ENCODE measurements around the gene PROX1. TPM values are rescaled to one million over a fixed set of nuclear protein-coding genes. Genes with fewer than 3 reads are reported as not detected.

The PROX1 gene
- under 1 TPM; 0.10 to 0.12 TPM for total RNA-seq

GRCh38 chr1:213987927-213988506 is at the start of gene PROX1:
TSS of gene PROX1 (plus strand) at chr1:213987973. CDS start at chr1:213996536, 8,563 bp downstream.
- H3K4me3 Mint-ChIP-seq = peak within 1 kb of the TSS; percentile 83
- H3K27me3 Mint-ChIP-seq (ENCODE audit: low read depth) = peaks cover 82% of the 10 kb centered on the region
- CTCF ChIA-PET = interaction anchor here (0.5 to 0.6 kb wide), 2 partner anchors 53 to 135 kb away, joined by 3 to 5 read pairs; no protein-coding TSS in a partner anchor
- no peaks in the 10 kb centered on the region for H3K36me3 Mint-ChIP-seq (ENCODE audit: low read depth)
- intact Hi-C loops (cut with micrococcal nuclease) = loop anchor here (2.0 to 10.0 kb wide), 10 partner anchors 31 to 1579 kb away; partner anchors contain the start of genes CENPF, KCTD3 and SMYD2
- no peak within 1 kb of the TSS for H3K27ac Mint-ChIP-seq
- H3K4me1 Mint-ChIP-seq (ENCODE audit: low read depth) = peaks cover 44% of the 10 kb centered on the region
- peak; percentile 73 for DNase-seq
- H3K9me3 Mint-ChIP-seq = no peaks in the 10 kb centered on the region

- intact Hi-C loops (cut with micrococcal nuclease) = no loop called here
- no peaks in the 10 kb centered on the region for H3K4me1 Mint-ChIP-seq (ENCODE audit: low read depth)
- CTCF ChIA-PET = no interaction called here
- H3K4me3 Mint-ChIP-seq = no peak overlapping the region
- no peak for DNase-seq
- H3K27ac Mint-ChIP-seq = no peak overlapping the region
- H3K9me3 Mint-ChIP-seq = peaks cover 4% of the 10 kb centered on the region
- H3K36me3 Mint-ChIP-seq (ENCODE audit: low read depth) = no peaks in the 10 kb centered on the region
- no peaks in the 10 kb centered on the region for H3K27me3 Mint-ChIP-seq (ENCODE audit: low read depth)
These were observed 49.0 kb upstream of the PROX1 start for GRCh38 chr1:213938776-213939175.

GRCh38 chr1:213939888-213940287 is 47.9 kb upstream of the PROX1 start:
- Mint-ChIP-seq H3K27ac (no peak overlapping the region), H3K27me3 (ENCODE audit: low read depth) (no peaks in the 10 kb centered on the region), H3K4me1 (ENCODE audit: low read depth) (no peaks in the 10 kb centered on the region), H3K9me3 (peaks cover 4% of the 10 kb centered on the region), H3K4me3 (no peak overlapping the region), H3K36me3 (ENCODE audit: low read depth) (no peaks in the 10 kb centered on the region)
- intact Hi-C loops (cut with micrococcal nuclease) = no loop called here
- no peak for DNase-seq
- CTCF ChIA-PET = no interaction called here

GRCh38 chr1:213940947-213941346 is 46.8 kb upstream of the PROX1 start:
- no peak overlapping the region for H3K4me3 Mint-ChIP-seq
- H3K27me3 Mint-ChIP-seq (ENCODE audit: low read depth) = no peaks in the 10 kb centered on the region
- CTCF ChIA-PET = no interaction called here
- H3K36me3 Mint-ChIP-seq (ENCODE audit: low read depth) = no peaks in the 10 kb centered on the region
- H3K4me1 Mint-ChIP-seq (ENCODE audit: low read depth) = no peaks in the 10 kb centered on the region
- intact Hi-C loops (cut with micrococcal nuclease) = no loop called here
- H3K9me3 Mint-ChIP-seq = peaks cover 4% of the 10 kb centered on the region
- DNase-seq = no peak
- no peak overlapping the region for H3K27ac Mint-ChIP-seq

- Mint-ChIP-seq H3K27me3 (ENCODE audit: low read depth) (no peaks in the 10 kb centered on the region), H3K27ac (no peak overlapping the region), H3K9me3 (peaks cover 2% of the 10 kb centered on the region), H3K4me1 (ENCODE audit: low read depth) (no peaks in the 10 kb centered on the region), H3K4me3 (no peak overlapping the region), H3K36me3 (ENCODE audit: low read depth) (no peaks in the 10 kb centered on the region)
- intact Hi-C loops (cut with micrococcal nuclease) = no loop called here
- CTCF ChIA-PET = no interaction called here
- no peak for DNase-seq
These were observed 45.7 kb upstream of the PROX1 start for GRCh38 chr1:213942061-213942460.

GRCh38 chr1:213947200-213947801 is 40.5 kb upstream of the PROX1 start:
- Mint-ChIP-seq H3K27me3 (ENCODE audit: low read depth) (no peaks in the 10 kb centered on the region), H3K4me1 (ENCODE audit: low read depth) (no peaks in the 10 kb centered on the region), H3K4me3 (no peak overlapping the region), H3K9me3 (no peaks in the 10 kb centered on the region), H3K36me3 (ENCODE audit: low read depth) (no peaks in the 10 kb centered on the region), H3K27ac (no peak overlapping the region)
- intact Hi-C loops (cut with micrococcal nuclease) = no loop called here
- DNase-seq = no peak
- CTCF ChIA-PET = no interaction called here

GRCh38 chr1:213951876-213952275 is 35.9 kb upstream of the PROX1 start:
- no peaks in the 10 kb centered on the region for H3K27me3 Mint-ChIP-seq (ENCODE audit: low read depth)
- H3K36me3 Mint-ChIP-seq (ENCODE audit: low read depth) = no peaks in the 10 kb centered on the region
- intact Hi-C loops (cut with micrococcal nuclease) = no loop called here

GRCh38 chr1:213953806-213954205 is 34.0 kb upstream of the PROX1 start:
- Mint-ChIP-seq H3K36me3 (ENCODE audit: low read depth) (no peaks in the 10 kb centered on the region), H3K9me3 (no peaks in the 10 kb centered on the region), H3K27me3 (ENCODE audit: low read depth) (no peaks in the 10 kb centered on the region), H3K4me3 (no peak overlapping the region), H3K4me1 (ENCODE audit: low read depth) (no peaks in the 10 kb centered on the region), H3K27ac (no peak overlapping the region)
- DNase-seq = no peak
- CTCF ChIA-PET = interaction anchor here (0.6 kb wide), 1 partner anchor 780 kb away, joined by 6 read pairs; no protein-coding TSS in a partner anchor
- intact Hi-C loops (cut with micrococcal nuclease) = no loop called here

More at GRCh38 chr1:213951876-213952275, 35.9 kb upstream of the PROX1 start:
- DNase-seq = no peak
- CTCF ChIA-PET = no interaction called here
- H3K4me3 Mint-ChIP-seq = no peak overlapping the region
- no peak overlapping the region for H3K27ac Mint-ChIP-seq
- no peaks in the 10 kb centered on the region for H3K4me1 Mint-ChIP-seq (ENCODE audit: low read depth)
- no peaks in the 10 kb centered on the region for H3K9me3 Mint-ChIP-seq

GRCh38 chr1:213956295-213956770 is 31.4 kb upstream of the PROX1 start:
- H3K4me1 Mint-ChIP-seq (ENCODE audit: low read depth) = no peaks in the 10 kb centered on the region

GRCh38 chr1:213958346-213958745 is 29.4 kb upstream of the PROX1 start:
- H3K4me3 Mint-ChIP-seq = no peak overlapping the region
- no peaks in the 10 kb centered on the region for H3K36me3 Mint-ChIP-seq (ENCODE audit: low read depth)
- H3K27me3 Mint-ChIP-seq (ENCODE audit: low read depth) = peaks cover 2% of the 10 kb centered on the region
- no peaks in the 10 kb centered on the region for H3K9me3 Mint-ChIP-seq
- H3K27ac Mint-ChIP-seq = no peak overlapping the region
- intact Hi-C loops (cut with micrococcal nuclease) = no loop called here
- no peaks in the 10 kb centered on the region for H3K4me1 Mint-ChIP-seq (ENCODE audit: low read depth)
- CTCF ChIA-PET = no interaction called here
- no peak for DNase-seq

More at GRCh38 chr1:213956295-213956770, 31.4 kb upstream of the PROX1 start:
- no peak overlapping the region for H3K27ac Mint-ChIP-seq
- CTCF ChIA-PET = no interaction called here
- no peak for DNase-seq
- intact Hi-C loops (cut with micrococcal nuclease) = no loop called here
- no peaks in the 10 kb centered on the region for H3K36me3 Mint-ChIP-seq (ENCODE audit: low read depth)
- H3K27me3 Mint-ChIP-seq (ENCODE audit: low read depth) = peaks cover 2% of the 10 kb centered on the region
- H3K4me3 Mint-ChIP-seq = no peak overlapping the region
- no peaks in the 10 kb centered on the region for H3K9me3 Mint-ChIP-seq

GRCh38 chr1:213960963-213961362 is 26.8 kb upstream of the PROX1 start:
- Mint-ChIP-seq H3K36me3 (ENCODE audit: low read depth) (no peaks in the 10 kb centered on the region), H3K4me3 (no peak overlapping the region), H3K27me3 (ENCODE audit: low read depth) (peaks cover 4% of the 10 kb centered on the region), H3K9me3 (no peaks in the 10 kb centered on the region), H3K4me1 (ENCODE audit: low read depth) (no peaks in the 10 kb centered on the region), H3K27ac (no peak overlapping the region)
- CTCF ChIA-PET = no interaction called here
- DNase-seq = no peak
- intact Hi-C loops (cut with micrococcal nuclease) = no loop called here

GRCh38 chr1:213962508-213962907 is 25.3 kb upstream of the PROX1 start:
- Mint-ChIP-seq H3K27ac (no peak overlapping the region), H3K4me3 (no peak overlapping the region), H3K36me3 (ENCODE audit: low read depth) (no peaks in the 10 kb centered on the region), H3K27me3 (ENCODE audit: low read depth) (peaks cover 12% of the 10 kb centered on the region), H3K9me3 (no peaks in the 10 kb centered on the region), H3K4me1 (ENCODE audit: low read depth) (no peaks in the 10 kb centered on the region)
- CTCF ChIA-PET = no interaction called here
- intact Hi-C loops (cut with micrococcal nuclease) = no loop called here
- no peak for DNase-seq

- intact Hi-C loops (cut with micrococcal nuclease) = no loop called here
- no peaks in the 10 kb centered on the region for H3K36me3 Mint-ChIP-seq (ENCODE audit: low read depth)
- H3K27me3 Mint-ChIP-seq (ENCODE audit: low read depth) = peaks cover 25% of the 10 kb centered on the region
- CTCF ChIA-PET = no interaction called here
- no peaks in the 10 kb centered on the region for H3K9me3 Mint-ChIP-seq
- H3K27ac Mint-ChIP-seq = no peak overlapping the region
- no peaks in the 10 kb centered on the region for H3K4me1 Mint-ChIP-seq (ENCODE audit: low read depth)
- H3K4me3 Mint-ChIP-seq = no peak overlapping the region
- no peak for DNase-seq
These were observed 21.7 kb upstream of the PROX1 start for GRCh38 chr1:213966122-213966521.

Data from activated naive CD4-positive, alpha-beta T cell treated with anti-CD3 and anti-CD28 coated beads for 36 hours (primary cell).